Panc1 (cell line): ENCODE data around the gene PGC. TPM values are rescaled to one million over a fixed set of nuclear protein-coding genes. Genes with fewer than 3 reads are reported as not detected.

Experiments
- ATAC-seq: fragments of 200-7000 bp; cut with Tn5 transposase; 2 replicates; pipeline ENCODE4 v1.9.1; 2020; ENCODE audit warnings: mild to moderate bottlenecking, moderate library complexity
- BruUV-seq: library from RNA; stranded (reverse); fragments of 400-500 nt; replicated peaks from 2 replicates; lab custom pipeline; 2021; lab: Mats Ljungman, UMichigan
- CTCF ChIA-PET: fragments of 300-600 bp; sonication (Branson Sonifier 250); formaldehyde crosslinking; loops from one replicate; lab custom pipeline; 2022; ENCODE audit warnings: antibody characterized with exemption; lab: Charles Lee
- POLR2A ChIA-PET: fragments of 300-600 bp; sonication (Branson Sonifier 250); formaldehyde crosslinking; loops from one replicate; lab custom pipeline; 2022; ENCODE audit warnings: antibody characterized with exemption; lab: Charles Lee
- DNase-seq: peaks from one replicate; pipeline ENCODE4 v3.0.0-alpha.2; 2010; ENCODE audit warnings: low read depth, low spot score
- H3K27ac ChIP-seq: 2 replicates; pipeline ENCODE4 v1.5.1; 2011; ENCODE audit warnings: mild to moderate bottlenecking, low read length, inconsistent platforms
- H3K27me3 ChIP-seq: fragments of 200-500 bp; sonication (Bioruptor generic); 2 replicates; pipeline ENCODE4 v1.6.0; 2014; ENCODE audit warnings: low read length, inconsistent platforms; ENCODE audit not compliant: control insufficient read depth, insufficient read depth
- H3K36me3 ChIP-seq: fragments of 200-500 bp; sonication (Bioruptor generic); 2 replicates; pipeline ENCODE4 v1.5.1; 2014; ENCODE audit warnings: inconsistent platforms, mild to moderate bottlenecking, low read length, moderate library complexity; ENCODE audit not compliant: control insufficient read depth, insufficient read depth
- H3K4me1 ChIP-seq: 2 replicates; pipeline ENCODE4 v1.5.1; 2011; ENCODE audit warnings: inconsistent platforms, mild to moderate bottlenecking, low read length, moderate library complexity; ENCODE audit not compliant: control insufficient read depth, insufficient read depth
- H3K4me3 ChIP-seq, 2 experiments: 2 replicates each; pipeline ENCODE4 v1.5.1; 2011 to 2012; ENCODE audit warnings: low read depth in 2 of 2, low read length in 2 of 2, mild to moderate bottlenecking in 2 of 2, inconsistent platforms in 1 of 2, moderate library complexity in 1 of 2
- H3K9me3 ChIP-seq: fragments of 200-500 bp; sonication (Bioruptor generic); 2 replicates; pipeline ENCODE4 v1.5.1; 2014; ENCODE audit warnings: low read depth, mild to moderate bottlenecking, inconsistent platforms, low read length, moderate library complexity; ENCODE audit not compliant: control insufficient read depth, insufficient read depth
- CTCF ChIP-seq: fragments of 450-650 bp; IDR thresholded peaks from 2 replicates; pipeline ENCODE4 v1.5.1; 2017; ENCODE audit warnings: mild to moderate bottlenecking
- POLR2AphosphoS5 ChIP-seq: IDR thresholded peaks from 2 replicates; pipeline ENCODE4 v1.6.1; 2012; ENCODE audit warnings: mild to moderate bottlenecking, low read depth, low read length, moderate library complexity
- REST ChIP-seq, 2 experiments: IDR thresholded peaks; 2 replicates each; pipeline ENCODE4 v1.6.1; 2011 to 2012; ENCODE audit warnings: low read depth in 2 of 2, control low read depth in 1 of 2, low read length in 1 of 2, mild to moderate bottlenecking in 1 of 2, moderate library complexity in 1 of 2; ENCODE audit not compliant: insufficient read depth in 1 of 2
- SIN3A ChIP-seq: IDR thresholded peaks from 2 replicates; pipeline ENCODE4 v1.6.1; 2012; ENCODE audit warnings: low read depth, mild to moderate bottlenecking, low read length, moderate library complexity, borderline replicate concordance; ENCODE audit not compliant: insufficient read depth
- TCF7L2 ChIP-seq: IDR thresholded peaks from 2 replicates; pipeline ENCODE4 v1.6.1; 2011; ENCODE audit warnings: mild to moderate bottlenecking, low read depth, low read length, inconsistent platforms
- in situ Hi-C: cut with HindIII; loops from 2 replicates; pipeline ENCODE4 v1.10.0; 2016; ENCODE audit warnings: low sequenced_read_pairs, low pct_unique_long_range_greater_than_20kb
- intact Hi-C: fragments of 100-400 bp; cut with micrococcal nuclease; formaldehyde crosslinking; loops from one replicate; pipeline ENCODE4 v1.10.0; 2022; ENCODE audit not compliant: unreplicated experiment
- total RNA-seq: library from RNA; stranded (reverse); gene quantifications from one replicate; pipeline ENCODE4 v1.2.1, GENCODE V29; 2021; ENCODE audit not compliant: unreplicated experiment

Gene PGC
- total RNA-seq, 1 experiment from 2014 or later, result 0.18 TPM

DNA sequence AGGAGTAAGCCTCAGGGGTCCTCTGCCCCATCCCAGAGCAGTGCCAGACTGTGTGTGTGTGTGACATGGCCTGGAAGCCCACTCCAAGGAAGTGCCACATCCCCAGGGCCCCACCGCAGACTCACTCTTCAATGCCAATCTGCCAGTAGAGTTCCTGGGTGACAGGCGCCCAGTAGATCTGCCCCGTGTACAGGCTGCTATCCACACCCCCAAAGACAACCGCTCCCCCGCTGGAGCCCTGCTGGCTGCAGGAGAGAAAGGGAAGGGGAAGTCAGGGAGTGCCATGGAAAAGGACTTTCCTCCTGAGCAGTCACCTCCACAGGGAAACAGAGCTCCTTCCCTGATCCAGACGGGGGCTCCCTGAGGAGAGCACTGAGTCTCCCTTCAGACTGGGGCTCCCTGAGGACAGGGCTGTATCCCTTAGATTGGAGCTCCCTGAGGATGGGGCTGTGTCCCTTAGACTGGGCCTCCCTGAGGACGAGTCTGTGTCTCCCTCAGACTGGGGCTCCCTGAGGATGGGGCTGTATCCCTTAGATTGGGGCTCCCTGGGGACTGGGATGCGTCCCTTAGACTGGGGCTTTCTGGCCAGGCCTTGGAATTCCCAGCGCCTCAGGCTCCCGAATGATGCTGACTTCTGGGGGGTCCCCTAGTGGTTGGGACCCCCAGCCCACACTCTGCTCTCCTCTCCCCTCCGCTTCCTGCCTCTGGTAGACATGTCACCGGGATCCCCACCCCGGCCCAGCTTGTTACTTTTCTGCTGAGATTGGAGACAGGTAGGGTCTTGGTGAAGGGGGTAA, 6.6 kb downstream of the PGC start:
- Histone ChIP-seq H3K4me1 (peaks cover 9% of the 10 kb centered on the region), H3K4me3 (no peak overlapping the region), H3K27me3 (no peaks in the 10 kb centered on the region), H3K27ac (no peak overlapping the region), H3K9me3 (no peaks in the 10 kb centered on the region), H3K36me3 (no peaks in the 10 kb centered on the region)
- no TSS peak for BruUV-seq
- no peak for ATAC-seq
- CTCF ChIA-PET, result interaction anchor here (0.9 to 1.0 kb wide), 2 partner anchors 34 to 39 kb away, joined by 3 to 4 read pairs; partner anchors contain the start of gene FRS3
- no peak for DNase-seq
- POLR2A ChIA-PET, result no interaction called here
- in situ Hi-C loops (no loop called here), intact Hi-C loops (no loop called here)
- TF ChIP-seq TCF7L2 (no peak), POLR2AphosphoS5 (no peak), REST (IDR thresholded peaks at IDR 0.05; ENCODE audit: insufficient read depth in 1 of 2, low read depth in 2 of 2, low read length in 1 of 2) (no peak)

GRCh38 chr6:41739041-41739440, 8.2 kb downstream of the PGC start:
- TF ChIP-seq CTCF, result no peak
- no peak for TF ChIP-seq TCF7L2
- ATAC-seq, result no peak
- Histone ChIP-seq H3K27me3 (no peaks in the 10 kb centered on the region), H3K27ac (no peak overlapping the region), H3K4me3 (no peak overlapping the region), H3K36me3 (no peaks in the 10 kb centered on the region; the same call in 1 of the 2 replicates), H3K9me3 (no peaks in the 10 kb centered on the region), H3K4me1 (peaks cover 9% of the 10 kb centered on the region)
- no TSS peak for BruUV-seq
- intact Hi-C loops (loop anchor here (10.0 kb wide), 1 partner anchor 46 kb away; the partner anchor contains the start of genes PRICKLE4 and TOMM6), in situ Hi-C loops (no loop called here)
- DNase-seq, result no peak
- CTCF ChIA-PET, result no interaction called here
- POLR2A ChIA-PET, result no interaction called here

DNA sequence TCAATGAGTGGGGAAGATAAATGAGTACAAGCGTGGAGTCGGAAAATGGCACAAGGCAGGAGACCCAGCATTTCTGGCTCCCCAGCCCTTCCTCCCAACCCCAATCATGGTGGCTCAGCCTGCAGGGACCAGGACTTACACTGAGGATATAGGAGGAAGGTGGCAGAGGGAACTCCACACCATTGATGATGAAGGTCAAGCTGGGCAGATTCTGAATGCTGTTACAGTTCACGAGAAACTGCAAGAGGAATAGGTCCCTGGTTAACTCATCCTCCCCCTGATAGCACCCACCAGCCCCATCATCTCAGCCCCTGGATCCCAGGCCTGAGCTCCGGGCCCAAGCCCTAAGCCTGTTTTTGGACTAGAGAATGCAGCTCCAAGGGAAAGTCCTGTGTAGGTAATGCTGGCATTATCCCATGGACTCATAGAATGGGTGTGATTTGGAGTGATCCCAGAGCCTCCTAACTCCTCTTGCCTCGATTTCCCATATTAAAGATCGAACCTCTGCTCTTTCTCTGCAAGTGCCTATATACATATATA, 9.5 kb downstream of the PGC start:
- no peaks in the 10 kb centered on the region for H3K27me3 ChIP-seq
- no peaks in the 10 kb centered on the region for H3K9me3 ChIP-seq
- ChIA-PET POLR2A (no interaction called here), CTCF (no interaction called here)
- no peak overlapping the region for H3K4me3 ChIP-seq
- intact Hi-C loops (loop anchor here (10.0 kb wide), 1 partner anchor 47 kb away; the partner anchor contains the start of genes PRICKLE4 and TOMM6), in situ Hi-C loops (no loop called here)
- H3K27ac ChIP-seq, result no peak overlapping the region
- peaks cover 18% of the 10 kb centered on the region for H3K4me1 ChIP-seq
- DNase-seq (no peak), ATAC-seq (no peak)
- TF ChIP-seq TCF7L2, result no peak
- TF ChIP-seq REST (IDR thresholded peaks at IDR 0.05; ENCODE audit: insufficient read depth in 1 of 2, low read depth in 2 of 2, low read length in 1 of 2), result no peak
- no peak for TF ChIP-seq SIN3A
- no peak for TF ChIP-seq POLR2AphosphoS5
- no peak for TF ChIP-seq CTCF
- no TSS peak for BruUV-seq
- no peaks in the 10 kb centered on the region; the same call in 1 of the 2 replicates for H3K36me3 ChIP-seq
